AG09309 (cell line): ENCODE results near the gene TP53BP2.
"Not testable (repeated sequence)": the region's sequence is repeated elsewhere in the genome, so short reads cannot be mapped to it uniquely, and the experiment has no call there.

Experiments
- DNase-seq: peaks from one replicate; pipeline ENCODE4 v3.0.0-alpha.2; 2010; ENCODE audit warnings: low read depth
- H3K4me3 ChIP-seq: 2 replicates; pipeline ENCODE4 v1.5.1; 2011; ENCODE audit warnings: mild to moderate bottlenecking, low read depth, low read length, moderate library complexity; ENCODE audit not compliant: control insufficient read depth
- CTCF ChIP-seq: IDR thresholded peaks from 2 replicates; pipeline ENCODE4 v1.5.1; 2011; ENCODE audit warnings: mild to moderate bottlenecking, low read depth, low read length, inconsistent platforms; ENCODE audit not compliant: insufficient read depth, control insufficient read depth; ENCODE audit errors: missing control alignments

The TP53BP2 gene

DNA sequence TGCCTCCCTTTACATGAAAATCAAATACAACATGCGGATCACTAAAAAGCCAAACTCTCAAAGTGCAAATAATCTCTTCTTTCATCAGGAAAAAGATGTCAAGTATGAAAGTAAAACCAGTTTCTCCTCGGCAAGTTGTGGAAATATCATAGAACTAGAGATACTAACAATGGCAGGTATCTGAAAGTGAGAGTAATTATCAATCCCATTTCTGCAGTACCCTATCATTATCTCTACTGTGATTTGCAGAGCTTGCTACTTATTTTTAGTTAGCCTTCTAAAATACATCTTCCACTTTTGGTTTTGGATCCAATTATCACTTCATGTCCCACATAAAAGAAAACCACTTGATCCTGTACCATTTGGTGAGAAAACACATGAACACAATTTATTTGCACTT, 3.0 kb downstream of the TP53BP2 start:
- TF ChIP-seq CTCF, result no peak
- no peak overlapping the region for H3K4me3 ChIP-seq
- DNase-seq, result no peak

GRCh38 chr1:223841977-223842623, 3.6 kb downstream of the TP53BP2 start:
- not testable (repeated sequence) for DNase-seq, H3K4me3 ChIP-seq

GRCh38 chr1:223840254-223840653, 5.5 kb downstream of the TP53BP2 start:
- no peak for DNase-seq
- no peak overlapping the region for H3K4me3 ChIP-seq
- TF ChIP-seq CTCF, result no peak

- H3K4me3 ChIP-seq, result no peak overlapping the region
- TF ChIP-seq CTCF, result no peak
- DNase-seq, result no peak
Observed at GRCh38 chr1:223838125-223838854, 7.5 kb downstream of the TP53BP2 start.

GRCh38 chr1:223837687-223838086, 8.1 kb downstream of the TP53BP2 start:
- DNase-seq, result no peak
- H3K4me3 ChIP-seq, result no peak overlapping the region
- TF ChIP-seq CTCF, result no peak

GRCh38 chr1:223837206-223837605, 8.5 kb downstream of the TP53BP2 start:
- DNase-seq, result no peak
- H3K4me3 ChIP-seq, result no peak overlapping the region
- TF ChIP-seq CTCF, result no peak

- TF ChIP-seq CTCF, result no peak
- H3K4me3 ChIP-seq, result no peak overlapping the region
- DNase-seq, result no peak
Observed at GRCh38 chr1:223836586-223836985, 9.2 kb downstream of the TP53BP2 start.
